Skeletal muscle tissue (tissue), 4 donors: ENCODE results near the gene C2CD4B. TPM values are rescaled to one million over a fixed set of nuclear protein-coding genes. Genes with fewer than 3 reads are reported as not detected.

Experiments
- H3K27ac ChIP-seq: one replicate; pipeline ENCODE4 v1.7.0; 2013; ENCODE audit warnings: mild to moderate bottlenecking, low read depth, low read length, inconsistent platforms
- H3K27me3 ChIP-seq, 3 donors: one replicate each; pipeline ENCODE4 v1.7.0; 2013; ENCODE audit warnings: low read length in 3 of 3; ENCODE audit not compliant: control insufficient read depth in 3 of 3, insufficient read depth in 3 of 3
- H3K36me3 ChIP-seq, 3 donors: one replicate each; pipeline ENCODE4 v1.7.0; 2013; ENCODE audit warnings: low read length in 3 of 3; ENCODE audit not compliant: control insufficient read depth in 3 of 3, insufficient read depth in 3 of 3
- H3K4me1 ChIP-seq, 3 donors: one replicate each; pipeline ENCODE4 v1.7.0; 2013; ENCODE audit warnings: low read length in 3 of 3, mild to moderate bottlenecking in 3 of 3; ENCODE audit not compliant: control insufficient read depth in 3 of 3, insufficient read depth in 3 of 3
- H3K4me3 ChIP-seq, 3 donors: one replicate each; pipeline ENCODE4 v1.7.0; 2013; ENCODE audit warnings: low read length in 3 of 3
- H3K9ac ChIP-seq, 3 donors: one replicate each; pipeline ENCODE4 v1.7.0; 2013; ENCODE audit warnings: low read length in 3 of 3, mild to moderate bottlenecking in 3 of 3, moderate library complexity in 2 of 3, low read depth in 1 of 3
- H3K9me3 ChIP-seq, 3 donors: one replicate each; pipeline ENCODE4 v1.7.0; 2013; ENCODE audit warnings: low read length in 3 of 3; ENCODE audit not compliant: control insufficient read depth in 3 of 3
- total RNA-seq: library from RNA; depleted of rRNA; stranded (reverse); fragments of >200 nt; gene quantifications from one replicate; pipeline ENCODE4 v1.2.3, GENCODE V29; 2014
- donor health status: Osteomylitis.

The C2CD4B gene, protein sequence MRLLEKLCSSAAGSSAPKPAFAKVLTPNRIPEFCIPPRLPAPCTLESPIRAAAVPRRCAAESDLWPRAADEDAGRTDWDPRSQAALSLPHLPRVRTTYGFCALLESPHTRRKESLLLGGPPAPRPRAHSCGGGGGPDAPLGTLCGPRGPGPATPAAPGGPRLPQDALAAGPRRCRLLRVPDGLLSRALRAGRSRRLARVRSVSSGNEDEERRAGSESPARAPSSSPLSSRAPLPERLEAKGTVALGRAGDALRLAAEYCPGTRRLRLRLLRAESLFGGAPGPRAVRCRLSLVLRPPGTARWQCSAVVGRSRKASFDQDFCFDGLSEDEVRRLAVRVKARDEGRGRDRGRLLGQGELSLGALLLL
- total RNA-seq, result 8.4 TPM

GRCh38 chr15:62165104-62165792, at the start of gene C2CD4B:
C2CD4B (minus strand) TSS chr15:62165285; CDS start chr15:62164984, 301 bp downstream.
- H3K4me1 ChIP-seq, result peaks cover 5 to 9% (median 8%) of the 10 kb centered on the region in 3 donors
- peaks cover 9 to 39% (median 39%) of the 10 kb centered on the region in 3 donors for H3K27me3 ChIP-seq
- H3K4me3 ChIP-seq, result peak within 1 kb of the TSS; percentile 37 to 63 (median 59)
- no peaks in the 10 kb centered on the region for H3K9me3 ChIP-seq
- peak within 1 kb of the TSS; percentile 34 to 48 (median 34) for H3K9ac ChIP-seq
- H3K36me3 ChIP-seq, result no peaks in the 10 kb centered on the region
- H3K27ac ChIP-seq, result peak within 1 kb of the TSS; percentile 51

- no peak overlapping the region for H3K27ac ChIP-seq
Measured at GRCh38 chr15:62212741-62213140, 47.7 kb upstream of the C2CD4B start.

DNA sequence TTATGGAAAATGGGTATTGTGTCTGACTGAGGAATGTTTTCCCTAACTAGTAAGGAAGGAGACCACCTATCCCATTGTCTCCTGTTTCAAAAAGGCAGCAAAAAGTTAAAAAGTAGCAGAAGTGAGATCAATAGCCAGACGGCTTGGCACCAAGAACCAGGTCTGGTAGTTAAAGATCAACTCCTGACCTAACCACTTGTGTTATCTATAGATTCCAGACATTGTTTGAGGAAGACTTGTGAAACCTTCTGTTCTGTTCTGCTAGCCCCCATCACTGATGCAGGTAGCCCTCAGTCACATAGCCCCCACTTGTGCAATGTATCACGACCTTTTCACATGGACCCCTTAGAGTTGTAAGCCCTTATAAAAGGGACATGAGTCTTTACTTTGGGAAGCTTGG, 46.3 kb upstream of the C2CD4B start:
- H3K27me3 ChIP-seq, result peaks cover 0 to 4% (median 0%) of the 10 kb centered on the region in 3 donors
- no peak overlapping the region for H3K4me3 ChIP-seq
- no peak overlapping the region for H3K9ac ChIP-seq
- H3K9me3 ChIP-seq, result no peaks in the 10 kb centered on the region
- H3K36me3 ChIP-seq, result no peaks in the 10 kb centered on the region
- no peaks in the 10 kb centered on the region for H3K4me1 ChIP-seq
- no peak overlapping the region for H3K27ac ChIP-seq

More at GRCh38 chr15:62212741-62213140, 47.7 kb upstream of the C2CD4B start:
- peaks cover 0 to 4% (median 0%) of the 10 kb centered on the region in 3 donors for H3K27me3 ChIP-seq
- peaks cover 0 to 2% (median 0%) of the 10 kb centered on the region in 3 donors for H3K9me3 ChIP-seq
- no peaks in the 10 kb centered on the region for H3K36me3 ChIP-seq
- no peaks in the 10 kb centered on the region for H3K4me1 ChIP-seq
- H3K9ac ChIP-seq, result no peak overlapping the region
- no peak overlapping the region for H3K4me3 ChIP-seq

DNA sequence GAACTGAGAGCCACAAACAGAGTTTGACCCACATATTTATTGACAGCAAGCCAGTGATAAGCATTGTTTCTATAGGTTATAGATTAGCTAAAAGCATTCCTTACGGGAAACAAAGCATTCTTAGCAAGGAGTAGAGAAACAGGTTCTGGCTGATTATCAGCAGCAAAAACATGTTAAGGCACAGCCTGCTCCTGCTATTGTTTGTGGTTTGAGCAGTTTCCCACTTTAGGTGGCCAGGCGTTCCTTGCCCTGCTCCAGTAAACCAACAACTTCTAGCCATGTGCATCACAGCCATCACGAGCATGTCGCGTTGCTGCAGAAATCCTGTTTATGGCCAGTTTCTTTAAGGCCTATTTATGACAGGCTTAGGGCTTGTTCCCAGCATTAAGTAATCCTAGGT, 44.7 kb upstream of the C2CD4B start:
- Histone ChIP-seq H3K4me1 (no peaks in the 10 kb centered on the region), H3K36me3 (no peaks in the 10 kb centered on the region), H3K9ac (no peak overlapping the region), H3K9me3 (no peaks in the 10 kb centered on the region), H3K27ac (no peak overlapping the region), H3K4me3 (no peak overlapping the region), H3K27me3 (peaks cover 0 to 4% (median 0%) of the 10 kb centered on the region in 3 donors)

DNA sequence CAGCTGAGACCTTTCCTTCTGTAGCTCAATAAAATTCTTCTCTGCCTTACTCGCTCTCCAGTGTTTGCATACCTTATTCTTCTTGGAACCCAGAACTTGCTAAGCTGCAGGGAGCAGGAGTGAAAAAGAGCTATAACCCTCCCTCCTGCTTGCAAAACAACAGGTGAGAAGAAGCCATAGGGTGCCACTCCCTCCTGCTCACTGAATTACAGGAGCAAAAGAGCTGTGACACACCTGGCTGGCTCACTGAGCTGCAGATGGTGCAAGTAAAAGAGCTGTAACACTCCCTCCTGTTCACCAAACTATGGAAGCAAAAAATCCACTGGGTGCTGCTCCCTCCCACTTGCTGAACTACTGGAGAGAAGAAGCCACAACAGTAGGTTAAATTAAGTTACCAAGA, 44.2 kb upstream of the C2CD4B start:
- Histone ChIP-seq H3K27ac (no peak overlapping the region), H3K27me3 (peaks cover 0 to 4% (median 0%) of the 10 kb centered on the region in 3 donors), H3K9ac (no peak overlapping the region), H3K4me3 (no peak overlapping the region), H3K36me3 (no peaks in the 10 kb centered on the region), H3K4me1 (no peaks in the 10 kb centered on the region), H3K9me3 (no peaks in the 10 kb centered on the region)

- no peak overlapping the region for H3K27ac ChIP-seq
- H3K9me3 ChIP-seq, result no peaks in the 10 kb centered on the region
Measured at GRCh38 chr15:62208884-62209283, 43.8 kb upstream of the C2CD4B start.

GRCh38 chr15:62208367-62208766, 43.3 kb upstream of the C2CD4B start:
- H3K27ac ChIP-seq, result no peak overlapping the region
- H3K4me1 ChIP-seq, result no peaks in the 10 kb centered on the region
- no peaks in the 10 kb centered on the region for H3K36me3 ChIP-seq

More at GRCh38 chr15:62208884-62209283, 43.8 kb upstream of the C2CD4B start:
- Histone ChIP-seq H3K9ac (no peak overlapping the region), H3K27me3 (peaks cover 0 to 4% (median 0%) of the 10 kb centered on the region in 3 donors), H3K36me3 (no peaks in the 10 kb centered on the region), H3K4me3 (no peak overlapping the region), H3K4me1 (no peaks in the 10 kb centered on the region)

GRCh38 chr15:62190675-62191074, 25.6 kb upstream of the C2CD4B start:
- Histone ChIP-seq H3K27me3 (peaks cover 0 to 3% (median 0%) of the 10 kb centered on the region in 3 donors), H3K36me3 (no peaks in the 10 kb centered on the region), H3K9ac (no peak overlapping the region), H3K4me3 (no peak overlapping the region), H3K9me3 (no peaks in the 10 kb centered on the region), H3K4me1 (peaks cover 7 to 13% (median 11%) of the 10 kb centered on the region in 3 donors), H3K27ac (no peak overlapping the region)

More at GRCh38 chr15:62208367-62208766, 43.3 kb upstream of the C2CD4B start:
- no peaks in the 10 kb centered on the region for H3K9me3 ChIP-seq
- H3K27me3 ChIP-seq, result peaks cover 0 to 4% (median 0%) of the 10 kb centered on the region in 3 donors
- no peak overlapping the region for H3K4me3 ChIP-seq
- no peak overlapping the region for H3K9ac ChIP-seq

DNA sequence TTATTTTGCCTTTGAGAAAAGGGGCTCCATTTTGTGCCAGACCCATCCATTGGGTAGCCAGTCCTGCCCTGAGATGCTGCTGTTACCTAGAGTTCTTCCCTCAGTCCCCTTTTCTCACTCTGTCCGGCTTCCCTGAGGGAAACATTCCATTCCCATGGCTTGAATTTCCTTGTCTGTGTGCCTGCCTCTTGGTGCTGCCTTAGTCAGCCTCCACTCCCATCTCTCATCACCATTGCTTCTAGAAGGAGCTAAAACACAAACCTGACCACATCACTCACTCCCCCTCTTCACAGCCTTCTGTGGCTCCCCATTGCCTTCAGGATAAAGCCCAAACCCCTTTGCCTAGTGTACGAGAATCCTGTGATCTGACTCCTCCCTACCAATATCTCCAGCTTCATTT, 25.2 kb upstream of the C2CD4B start:
- H3K27me3 ChIP-seq, result peaks cover 0 to 3% (median 0%) of the 10 kb centered on the region in 3 donors
- no peak overlapping the region for H3K4me3 ChIP-seq
- H3K27ac ChIP-seq, result no peak overlapping the region
- H3K9ac ChIP-seq, result no peak overlapping the region
- no peaks in the 10 kb centered on the region for H3K36me3 ChIP-seq
- H3K4me1 ChIP-seq, result peaks cover 7 to 13% (median 11%) of the 10 kb centered on the region in 3 donors
- no peaks in the 10 kb centered on the region for H3K9me3 ChIP-seq

DNA sequence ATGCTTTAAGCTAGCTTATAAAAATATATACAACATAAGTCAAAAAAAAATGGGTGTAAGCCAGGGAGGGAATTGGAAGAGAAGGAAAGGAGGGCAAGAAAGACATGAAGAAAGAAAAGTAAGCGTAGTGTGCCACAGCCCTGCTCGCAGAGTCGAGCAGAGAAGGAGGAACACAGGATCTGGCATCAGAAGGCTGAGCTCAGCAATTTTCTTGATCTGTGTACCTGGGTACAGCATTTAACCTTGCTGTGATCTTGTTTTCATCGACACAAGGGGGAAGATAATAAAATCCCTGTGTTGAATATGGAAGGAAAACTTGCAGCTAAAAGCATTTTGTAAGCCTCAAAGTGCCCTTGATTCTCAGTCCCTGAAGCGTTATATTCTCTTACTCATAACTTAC, 23.7 kb upstream of the C2CD4B start:
- peaks cover 7 to 13% (median 11%) of the 10 kb centered on the region in 3 donors for H3K4me1 ChIP-seq

More for the DNA sequence above, 23.7 kb upstream of the C2CD4B start:
- Histone ChIP-seq H3K9ac (no peak overlapping the region), H3K9me3 (no peaks in the 10 kb centered on the region), H3K4me3 (no peak overlapping the region), H3K27me3 (peaks cover 0 to 3% (median 0%) of the 10 kb centered on the region in 3 donors), H3K36me3 (no peaks in the 10 kb centered on the region), H3K27ac (no peak overlapping the region)
